Neural cell (in vitro differentiated cells): ENCODE results near the gene KMT5B. TPM values are rescaled to one million over a fixed set of nuclear protein-coding genes. Genes with fewer than 3 reads are reported as not detected.

Source experiments
- H2AFZ ChIP-seq: fragments of 200-600, 300-800 bp; sonication (generic), shearing (Covaris generic); 2 replicates; pipeline ENCODE4 v1.6.0; 2014; ENCODE audit warnings: low read depth, mild to moderate bottlenecking, antibody characterized with exemption, low read length, moderate library complexity
- H3F3A ChIP-seq: fragments of 200-600 bp; shearing (Covaris generic); 2 replicates; pipeline ENCODE4 v1.6.1; 2016; ENCODE audit warnings: mild to moderate bottlenecking, moderate library complexity, mixed read lengths, antibody characterized with exemption, low read length; ENCODE audit not compliant: insufficient read depth, poor library complexity, severe bottlenecking
- H3K27ac ChIP-seq: fragments of 200-600, 300-800 bp; sonication (generic), shearing (Covaris generic); 2 replicates; pipeline ENCODE4 v1.5.1; 2014; ENCODE audit warnings: mild to moderate bottlenecking, low read length, moderate library complexity
- H3K27me3 ChIP-seq: fragments of 300-800, 200-600 bp; sonication (generic), shearing (Covaris generic); 2 replicates; pipeline ENCODE4 v1.6.0; 2014; ENCODE audit warnings: mild to moderate bottlenecking, low read depth, low read length, moderate library complexity; ENCODE audit not compliant: insufficient read depth
- H3K36me3 ChIP-seq: fragments of 300-800, 200-600 bp; sonication (generic), shearing (Covaris generic); 2 replicates; pipeline ENCODE4 v1.5.1; 2014; ENCODE audit warnings: mild to moderate bottlenecking, antibody characterized with exemption, low read length, moderate library complexity; ENCODE audit not compliant: insufficient read depth
- H3K4me2 ChIP-seq: fragments of 300-800, 200-600 bp; sonication (generic), shearing (Covaris generic); 2 replicates; pipeline ENCODE4 v1.6.0; 2014; ENCODE audit warnings: mild to moderate bottlenecking, low read length
- H3K4me3 ChIP-seq: fragments of 300-800, 200-600 bp; sonication (generic), shearing (Covaris generic); 2 replicates; pipeline ENCODE4 v1.5.1; 2014; ENCODE audit warnings: mild to moderate bottlenecking, low read length, moderate library complexity
- H3K79me2 ChIP-seq: fragments of 200-600 bp; shearing (Covaris generic); replicated peaks from 2 replicates; pipeline ENCODE4 v1.6.0; 2014; ENCODE audit warnings: mild to moderate bottlenecking, low read length, moderate library complexity; ENCODE audit not compliant: insufficient read depth
- H3K9ac ChIP-seq: fragments of 300-800, 200-600 bp; sonication (generic), shearing (Covaris generic); 2 replicates; pipeline ENCODE4 v1.6.1; 2016; ENCODE audit warnings: mild to moderate bottlenecking, low read length, mixed read lengths
- H3K9me2 ChIP-seq: fragments of 200-600 bp; shearing (Covaris generic); 2 replicates; pipeline ENCODE4 v1.6.1; 2016; ENCODE audit warnings: mild to moderate bottlenecking, low read length, mixed read lengths; ENCODE audit not compliant: insufficient read depth
- H3K9me3 ChIP-seq: fragments of 200-600, 300-800 bp; sonication (generic), shearing (Covaris generic); 2 replicates; pipeline ENCODE4 v1.6.1; 2016; ENCODE audit warnings: mild to moderate bottlenecking, mixed run types, low read length, moderate library complexity, mixed read lengths
- H4K20me1 ChIP-seq: fragments of 200-600 bp; shearing (Covaris generic); 2 replicates; pipeline ENCODE4 v1.6.1; 2016; ENCODE audit warnings: mild to moderate bottlenecking, mixed run types; ENCODE audit not compliant: insufficient read depth
- EP300 ChIP-seq: fragments of 450-650 bp; conservative IDR thresholded peaks from 2 replicates; pipeline ENCODE4 v1.6.1; 2014; ENCODE audit warnings: antibody characterized with exemption, mild to moderate bottlenecking, moderate library complexity; ENCODE audit not compliant: poor library complexity, severe bottlenecking
- EZH2 ChIP-seq: fragments of 200-600, 300-800 bp; shearing (Covaris generic), sonication (generic); IDR thresholded peaks from 2 replicates; pipeline ENCODE4 v1.6.1; 2014; ENCODE audit warnings: antibody characterized with exemption, low read length, borderline replicate concordance, mild to moderate bottlenecking; ENCODE audit not compliant: insufficient read depth, poor library complexity, severe bottlenecking
- MXI1 ChIP-seq: fragments of 450-650 bp; conservative IDR thresholded peaks from 2 replicates; pipeline ENCODE4 v1.6.1; 2014; ENCODE audit warnings: antibody characterized with exemption, mild to moderate bottlenecking; ENCODE audit not compliant: poor library complexity, severe bottlenecking
- POLR2AphosphoS5 ChIP-seq: IDR thresholded peaks from 2 replicates; pipeline ENCODE4 v1.6.1; 2012
- RAD21 ChIP-seq: fragments of 450-650 bp; conservative IDR thresholded peaks from 2 replicates; pipeline ENCODE4 v1.6.1; 2014; ENCODE audit warnings: antibody characterized with exemption, mild to moderate bottlenecking, moderate library complexity
- SMC3 ChIP-seq: fragments of 450-650 bp; conservative IDR thresholded peaks from 2 replicates; pipeline ENCODE4 v1.6.1; 2014; ENCODE audit warnings: antibody characterized with exemption, mild to moderate bottlenecking, moderate library complexity; ENCODE audit not compliant: poor library complexity
- TAF1 ChIP-seq: IDR thresholded peaks from 2 replicates; pipeline ENCODE4 v1.6.1; 2012; ENCODE audit warnings: low read depth
- polyA plus RNA-seq: library from polyadenylated mRNA; depleted of rRNA; stranded (reverse); fragments of >200 nt; gene quantifications from 2 replicates; pipeline ENCODE4 v1.2.3, GENCODE V29; 2014
- TF ChIP-seq, protein P1 (sequence below): IDR thresholded peaks from 2 replicates; pipeline ENCODE4 v1.6.1; 2012; ENCODE audit warnings: borderline replicate concordance
- TF ChIP-seq, protein P2 (sequence below): fragments of 450-650 bp; IDR thresholded peaks from 2 replicates; pipeline ENCODE4 v1.5.1; 2014; ENCODE audit warnings: antibody characterized with exemption, mild to moderate bottlenecking, moderate library complexity; ENCODE audit not compliant: poor library complexity, severe bottlenecking

Gene KMT5B
- polyA plus RNA-seq, 1 donor from 2014 or later, result 107 TPM

DNA sequence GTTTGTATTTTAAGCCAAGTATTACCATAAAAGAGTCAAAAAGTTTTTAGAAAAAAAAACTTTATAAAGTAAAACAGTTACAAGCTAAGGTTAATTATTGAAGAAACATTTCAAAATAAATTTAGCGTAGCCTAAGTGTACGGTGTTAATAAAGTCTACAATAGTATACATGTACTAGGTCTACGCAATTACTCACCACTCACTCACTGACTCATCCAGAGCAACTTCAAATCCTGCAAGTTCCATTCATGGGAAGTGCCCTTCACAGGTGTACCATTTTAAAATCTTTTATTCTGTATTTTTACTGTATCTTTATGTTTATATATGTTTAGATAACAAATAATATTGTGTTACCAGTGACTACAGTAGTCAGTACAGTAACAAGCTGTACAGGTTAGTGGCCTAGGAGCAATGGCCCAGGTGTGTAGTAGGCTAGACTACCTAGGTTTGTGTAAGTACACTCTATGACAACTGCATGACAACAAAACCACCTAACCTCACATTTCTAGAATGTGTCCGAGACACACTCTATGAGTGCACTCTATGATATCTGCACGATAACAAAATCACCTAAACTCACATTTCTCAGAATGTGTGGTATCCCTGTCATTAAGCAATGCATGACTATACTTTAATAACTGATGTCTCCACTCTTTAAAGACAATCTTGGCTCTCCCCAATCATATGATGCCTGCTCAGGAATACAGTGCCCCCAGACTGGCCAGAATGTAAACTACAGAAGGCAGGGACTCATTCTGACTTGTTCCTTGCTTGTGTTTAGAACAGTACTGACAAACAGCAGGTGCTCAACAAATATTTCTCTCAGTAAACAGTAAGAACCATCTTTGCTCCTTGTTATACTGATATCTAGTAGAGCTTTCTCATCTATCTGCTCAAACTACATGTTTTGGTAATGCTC lies 21.2 kb downstream of the KMT5B start:
- H4K20me1 ChIP-seq, result peaks cover 64% of the 10 kb centered on the region
- no peak for TF ChIP-seq RAD21
- no peak for TF ChIP-seq TAF1
- no peak for TF ChIP-seq SMC3
- TF ChIP-seq MXI1, result no peak
- TF ChIP-seq, protein P1, sequence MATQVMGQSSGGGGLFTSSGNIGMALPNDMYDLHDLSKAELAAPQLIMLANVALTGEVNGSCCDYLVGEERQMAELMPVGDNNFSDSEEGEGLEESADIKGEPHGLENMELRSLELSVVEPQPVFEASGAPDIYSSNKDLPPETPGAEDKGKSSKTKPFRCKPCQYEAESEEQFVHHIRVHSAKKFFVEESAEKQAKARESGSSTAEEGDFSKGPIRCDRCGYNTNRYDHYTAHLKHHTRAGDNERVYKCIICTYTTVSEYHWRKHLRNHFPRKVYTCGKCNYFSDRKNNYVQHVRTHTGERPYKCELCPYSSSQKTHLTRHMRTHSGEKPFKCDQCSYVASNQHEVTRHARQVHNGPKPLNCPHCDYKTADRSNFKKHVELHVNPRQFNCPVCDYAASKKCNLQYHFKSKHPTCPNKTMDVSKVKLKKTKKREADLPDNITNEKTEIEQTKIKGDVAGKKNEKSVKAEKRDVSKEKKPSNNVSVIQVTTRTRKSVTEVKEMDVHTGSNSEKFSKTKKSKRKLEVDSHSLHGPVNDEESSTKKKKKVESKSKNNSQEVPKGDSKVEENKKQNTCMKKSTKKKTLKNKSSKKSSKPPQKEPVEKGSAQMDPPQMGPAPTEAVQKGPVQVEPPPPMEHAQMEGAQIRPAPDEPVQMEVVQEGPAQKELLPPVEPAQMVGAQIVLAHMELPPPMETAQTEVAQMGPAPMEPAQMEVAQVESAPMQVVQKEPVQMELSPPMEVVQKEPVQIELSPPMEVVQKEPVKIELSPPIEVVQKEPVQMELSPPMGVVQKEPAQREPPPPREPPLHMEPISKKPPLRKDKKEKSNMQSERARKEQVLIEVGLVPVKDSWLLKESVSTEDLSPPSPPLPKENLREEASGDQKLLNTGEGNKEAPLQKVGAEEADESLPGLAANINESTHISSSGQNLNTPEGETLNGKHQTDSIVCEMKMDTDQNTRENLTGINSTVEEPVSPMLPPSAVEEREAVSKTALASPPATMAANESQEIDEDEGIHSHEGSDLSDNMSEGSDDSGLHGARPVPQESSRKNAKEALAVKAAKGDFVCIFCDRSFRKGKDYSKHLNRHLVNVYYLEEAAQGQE, result no peak
- no peak for TF ChIP-seq EZH2
- peaks cover under 1% of the 10 kb centered on the region for H3K36me3 ChIP-seq
- H3K27me3 ChIP-seq, result no peaks in the 10 kb centered on the region
- no peaks in the 10 kb centered on the region for H3K9me3 ChIP-seq
- H2AFZ ChIP-seq, result no peak overlapping the region
- no peaks in the 10 kb centered on the region for H3F3A ChIP-seq
- peaks cover 97% of the 10 kb centered on the region for H3K79me2 ChIP-seq
- no peak overlapping the region for H3K27ac ChIP-seq
- H3K4me3 ChIP-seq, result no peak overlapping the region
- no peak overlapping the region for H3K4me2 ChIP-seq
- H3K9me2 ChIP-seq, result no peaks in the 10 kb centered on the region
- no peak overlapping the region for H3K9ac ChIP-seq

DNA sequence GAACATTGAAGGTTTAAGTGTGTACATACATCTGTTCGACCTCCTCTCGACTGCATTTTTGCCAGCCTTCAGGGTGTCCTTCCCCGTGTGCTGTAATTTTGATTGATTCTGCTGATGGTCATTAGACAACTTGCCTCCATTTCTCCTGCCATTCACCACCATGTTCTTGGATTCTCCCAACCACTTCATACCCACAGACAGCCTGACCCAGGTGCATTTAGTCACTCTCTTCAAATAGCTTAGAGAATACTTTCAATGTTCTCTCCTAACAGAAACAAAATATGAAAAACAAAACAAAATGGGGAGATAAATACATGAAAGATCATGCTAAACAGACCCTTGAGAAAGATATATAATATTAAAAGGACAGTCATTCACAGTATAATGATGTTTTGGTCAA lies 23.2 kb downstream of the KMT5B start:
- H3K4me2 ChIP-seq, result no peak overlapping the region
- no peak overlapping the region for H3K4me3 ChIP-seq
- H3K27ac ChIP-seq, result no peak overlapping the region
- peaks cover 88% of the 10 kb centered on the region for H3K79me2 ChIP-seq
- no peak overlapping the region for H2AFZ ChIP-seq
- H3K27me3 ChIP-seq, result no peaks in the 10 kb centered on the region
- H4K20me1 ChIP-seq, result peaks cover 49% of the 10 kb centered on the region
- H3K9me3 ChIP-seq, result no peaks in the 10 kb centered on the region
- H3K36me3 ChIP-seq, result peaks cover 5% of the 10 kb centered on the region
- no peaks in the 10 kb centered on the region for H3F3A ChIP-seq
- no peak overlapping the region for H3K9ac ChIP-seq
- H3K9me2 ChIP-seq, result no peaks in the 10 kb centered on the region
- TF ChIP-seq, protein P2, sequence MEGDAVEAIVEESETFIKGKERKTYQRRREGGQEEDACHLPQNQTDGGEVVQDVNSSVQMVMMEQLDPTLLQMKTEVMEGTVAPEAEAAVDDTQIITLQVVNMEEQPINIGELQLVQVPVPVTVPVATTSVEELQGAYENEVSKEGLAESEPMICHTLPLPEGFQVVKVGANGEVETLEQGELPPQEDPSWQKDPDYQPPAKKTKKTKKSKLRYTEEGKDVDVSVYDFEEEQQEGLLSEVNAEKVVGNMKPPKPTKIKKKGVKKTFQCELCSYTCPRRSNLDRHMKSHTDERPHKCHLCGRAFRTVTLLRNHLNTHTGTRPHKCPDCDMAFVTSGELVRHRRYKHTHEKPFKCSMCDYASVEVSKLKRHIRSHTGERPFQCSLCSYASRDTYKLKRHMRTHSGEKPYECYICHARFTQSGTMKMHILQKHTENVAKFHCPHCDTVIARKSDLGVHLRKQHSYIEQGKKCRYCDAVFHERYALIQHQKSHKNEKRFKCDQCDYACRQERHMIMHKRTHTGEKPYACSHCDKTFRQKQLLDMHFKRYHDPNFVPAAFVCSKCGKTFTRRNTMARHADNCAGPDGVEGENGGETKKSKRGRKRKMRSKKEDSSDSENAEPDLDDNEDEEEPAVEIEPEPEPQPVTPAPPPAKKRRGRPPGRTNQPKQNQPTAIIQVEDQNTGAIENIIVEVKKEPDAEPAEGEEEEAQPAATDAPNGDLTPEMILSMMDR, result no peak

DNA sequence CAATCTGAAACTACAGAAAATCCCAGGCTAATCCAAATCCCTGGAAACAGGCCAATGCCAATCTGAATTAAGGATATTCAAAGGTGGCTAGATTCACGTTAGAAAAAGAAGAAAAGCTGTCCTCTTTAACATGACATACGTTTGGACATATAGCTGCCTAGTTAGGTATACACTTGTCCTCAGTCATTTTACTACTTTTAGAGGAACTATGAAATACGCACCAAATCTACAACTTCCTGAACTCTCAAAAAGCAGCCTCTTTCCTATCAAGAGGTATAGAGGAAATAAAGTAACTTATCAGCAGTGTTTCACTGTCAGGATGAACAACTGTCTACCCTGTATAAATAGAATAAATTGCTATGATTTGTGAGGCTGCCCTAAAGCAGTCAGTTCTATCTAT lies 24.0 kb downstream of the KMT5B start:
- Histone ChIP-seq H3K4me2 (no peak overlapping the region), H3F3A (no peaks in the 10 kb centered on the region), H4K20me1 (peaks cover 46% of the 10 kb centered on the region), H3K79me2 (peaks cover 80% of the 10 kb centered on the region), H3K9ac (no peak overlapping the region), H3K9me3 (no peaks in the 10 kb centered on the region), H3K9me2 (no peaks in the 10 kb centered on the region), H3K27me3 (no peaks in the 10 kb centered on the region), H2AFZ (no peak overlapping the region), H3K27ac (no peak overlapping the region), H3K4me3 (no peak overlapping the region), H3K36me3 (peaks cover 5% of the 10 kb centered on the region)
- TF ChIP-seq SMC3, result no peak
- TF ChIP-seq, protein P1, result no peak
- no peak for TF ChIP-seq RAD21
- TF ChIP-seq POLR2AphosphoS5, result no peak
- no peak for TF ChIP-seq EP300
- TF ChIP-seq MXI1, result no peak
- TF ChIP-seq, protein P2, result no peak
- TF ChIP-seq EZH2, result no peak
- TF ChIP-seq TAF1, result no peak
